Tibial nerve (tissue), 4 donors: ENCODE results near the gene CSNK2A1.

Source experiments
- CTCF ChIP-seq, 5 experiments: fragments of 200-600 bp in 3 of 5; fragments of 450-650 bp in 2 of 5; sonication (generic) in 3 of 5; IDR thresholded peaks; one replicate each; pipeline ENCODE4 v1.5.1; 2016 to 2019; ENCODE audit warnings: antibody characterized with exemption in 5 of 5, mild to moderate bottlenecking in 3 of 5, moderate library complexity in 2 of 5
- EP300 ChIP-seq, 2 donors: sonication (generic); formaldehyde crosslinking; IDR thresholded peaks; one replicate each; pipeline ENCODE4 v1.6.1; 2017; ENCODE audit warnings: antibody characterized with exemption in 2 of 2, mild to moderate bottlenecking in 1 of 2
- POLR2A ChIP-seq, 2 donors: fragments of 450-650 bp; IDR thresholded peaks; one replicate each; pipeline ENCODE4 v1.6.1; 2017; ENCODE audit warnings: antibody characterized with exemption in 2 of 2, mild to moderate bottlenecking in 2 of 2, moderate library complexity in 2 of 2

- TF ChIP-seq CTCF (IDR thresholded peaks at IDR 0.05) (no peak), POLR2A (IDR thresholded peaks at IDR 0.05) (no peak), EP300 (IDR thresholded peaks at IDR 0.05) (no peak)
These were observed 23.6 kb downstream of the CSNK2A1 start for GRCh38 chr20:519999-520398.
